ENCODE measurements around the gene OXSR1.
A peak's percentile ranks its signal among the peaks of the same experiment; 100 is the strongest.

The OXSR1 gene

DNA sequence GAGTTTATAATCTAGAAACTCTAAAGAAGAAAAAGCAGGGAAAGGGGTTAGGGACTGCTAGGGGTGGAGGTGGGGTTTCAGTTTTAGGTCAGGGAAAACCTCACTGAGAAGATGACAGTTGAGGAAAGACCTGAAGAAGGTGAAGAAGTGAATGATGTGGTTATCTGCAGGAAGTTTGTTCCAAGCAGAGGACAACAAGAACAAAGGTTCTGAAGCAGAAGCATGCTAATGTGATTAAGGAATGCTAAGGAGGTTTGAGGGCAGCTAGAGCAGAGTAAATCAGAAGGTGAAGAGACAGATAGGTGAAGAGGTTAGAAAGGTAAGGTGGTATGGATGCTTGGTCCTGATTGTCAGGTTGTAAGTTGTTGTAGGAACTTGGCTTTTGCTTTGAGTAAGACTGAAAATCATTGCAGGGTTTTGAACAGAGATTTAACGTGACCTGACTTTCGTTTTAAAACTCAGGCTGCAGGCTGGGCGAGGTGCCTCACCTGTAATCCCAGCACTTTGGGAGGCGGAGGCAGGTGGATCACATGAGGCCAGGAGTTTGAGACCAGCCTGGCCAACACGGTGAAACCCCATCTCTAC lies 8.6 kb downstream of the OXSR1 start:
- Histone ChIP-seq H2BK12ac (ENCODE audit: low read length) (no peak overlapping the region), H2BK120ac (ENCODE audit: insufficient read depth, low read length, poor library complexity) (no peak overlapping the region), H3K4me3 (ENCODE audit: low read depth, low read length) (no peak overlapping the region), H3K4me1 (ENCODE audit: control insufficient read depth in 1 of 2, insufficient read depth in 2 of 2, low read length in 2 of 2) (no peaks in the 10 kb centered on the region), H3K4ac (ENCODE audit: low read depth, low read length) (no peak overlapping the region), H2BK5ac (ENCODE audit: low read depth, low read length, poor library complexity) (no peak overlapping the region), H3K79me1 (ENCODE audit: low read length) (no peaks in the 10 kb centered on the region), H4K12ac (ENCODE audit: low read depth, low read length) (no peak overlapping the region), H3K27me3 (ENCODE audit: insufficient read depth, low read length) (no peaks in the 10 kb centered on the region), H3K36me3 (ENCODE audit: control insufficient read depth in 1 of 2, insufficient read depth in 2 of 2, low read length in 2 of 2) (peaks cover 0 to under 1% of the 10 kb centered on the region in 2 experiments), H4K91ac (ENCODE audit: low read depth, low read length) (no peak overlapping the region), H3K9ac (ENCODE audit: low read length) (no peak overlapping the region), H2AK5ac (ENCODE audit: low read length) (no peak overlapping the region), H3K9me3 (ENCODE audit: insufficient read depth, low read depth, low read length) (no peaks in the 10 kb centered on the region), H3K14ac (ENCODE audit: low read length) (no peak overlapping the region), H3K27ac (ENCODE audit: low read depth, low read length) (no peak overlapping the region), H3K18ac (ENCODE audit: low read length) (no peak overlapping the region), H2AFZ (ENCODE audit: insufficient read depth, low read length, poor library complexity) (no peak overlapping the region), H3K23ac (ENCODE audit: low read length) (no peak overlapping the region), H3K4me2 (ENCODE audit: low read length) (no peak overlapping the region), H3K79me2 (ENCODE audit: control insufficient read depth, insufficient read depth, low read length, poor library complexity) (peaks cover 11% of the 10 kb centered on the region), H4K8ac (ENCODE audit: low read depth, low read length) (no peak overlapping the region)
- WGBS (ENCODE audit: extremely low coverage, insufficient coverage, insufficient read length), result no CpG with 5 or more reads among the region's 5 CpGs
- no peak for DNase-seq

DNA sequence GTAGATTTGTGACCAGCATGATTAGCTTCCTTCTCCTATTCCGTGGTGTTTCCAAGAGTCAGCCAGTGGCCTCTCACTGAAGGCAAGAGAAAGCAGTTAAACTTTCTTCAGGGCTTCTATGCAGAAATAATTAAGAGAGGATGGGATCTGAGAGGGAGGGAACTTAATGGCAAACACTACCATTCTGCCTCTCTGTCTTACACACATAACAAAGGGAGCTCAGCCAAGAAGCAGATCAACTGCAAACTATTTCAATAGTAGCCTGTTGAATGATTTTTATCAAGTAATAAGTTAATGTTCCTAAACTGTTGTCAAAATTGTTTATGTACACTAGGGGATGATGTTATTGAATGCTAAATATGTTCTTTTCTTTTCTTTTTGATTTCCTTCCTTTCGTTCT lies 11.8 kb downstream of the OXSR1 start:
- Histone ChIP-seq H2BK120ac (ENCODE audit: insufficient read depth, low read length, poor library complexity) (no peak overlapping the region), H3K18ac (ENCODE audit: low read length) (no peak overlapping the region), H4K8ac (ENCODE audit: low read depth, low read length) (no peak overlapping the region), H2AFZ (ENCODE audit: insufficient read depth, low read length, poor library complexity) (no peak overlapping the region), H4K12ac (ENCODE audit: low read depth, low read length) (no peak overlapping the region), H3K9me3 (ENCODE audit: insufficient read depth, low read depth, low read length) (no peaks in the 10 kb centered on the region), H3K79me1 (ENCODE audit: low read length) (no peaks in the 10 kb centered on the region), H3K14ac (ENCODE audit: low read length) (no peak overlapping the region), H2BK5ac (ENCODE audit: low read depth, low read length, poor library complexity) (no peak overlapping the region), H2BK12ac (ENCODE audit: low read length) (no peak overlapping the region), H3K23ac (ENCODE audit: low read length) (no peak overlapping the region), H3K4me3 (ENCODE audit: low read depth, low read length) (no peak overlapping the region), H3K27me3 (ENCODE audit: insufficient read depth, low read length) (no peaks in the 10 kb centered on the region), H4K91ac (ENCODE audit: low read depth, low read length) (no peak overlapping the region), H3K79me2 (ENCODE audit: control insufficient read depth, insufficient read depth, low read length, poor library complexity) (peaks cover 2% of the 10 kb centered on the region), H3K4ac (ENCODE audit: low read depth, low read length) (peak overlapping the region; percentile 92), H2AK5ac (ENCODE audit: low read length) (no peak overlapping the region), H3K36me3 (ENCODE audit: control insufficient read depth in 1 of 2, insufficient read depth in 2 of 2, low read length in 2 of 2) (peaks cover 2 to 4% of the 10 kb centered on the region in 2 experiments), H3K9ac (ENCODE audit: low read length) (no peak overlapping the region), H3K4me1 (ENCODE audit: control insufficient read depth in 1 of 2, insufficient read depth in 2 of 2, low read length in 2 of 2) (no peaks in the 10 kb centered on the region), H3K4me2 (ENCODE audit: low read length) (no peak overlapping the region), H3K27ac (ENCODE audit: low read depth, low read length) (no peak overlapping the region)
- WGBS (ENCODE audit: extremely low coverage, insufficient coverage, insufficient read length), result no CpG with 5 or more reads among the region's 2 CpGs
- DNase-seq, result no peak

DNA sequence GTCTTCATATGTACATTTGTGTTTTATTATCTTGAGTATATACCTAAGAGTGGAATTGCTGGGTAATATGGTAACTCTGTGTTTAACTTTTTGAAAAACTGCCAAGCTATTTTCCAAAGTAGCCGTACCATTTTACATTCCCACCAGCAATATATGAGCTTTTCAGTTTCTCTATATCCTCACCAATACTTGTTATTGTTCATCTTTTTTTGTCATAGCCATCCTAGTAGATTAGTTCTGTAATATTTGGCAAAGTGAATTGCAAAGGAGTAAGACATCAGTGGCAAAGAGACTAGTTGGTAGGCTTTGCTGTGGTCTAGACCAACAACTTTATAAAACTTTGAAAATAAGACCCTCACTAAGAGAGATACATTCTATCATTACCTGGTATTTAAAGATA lies 21.4 kb downstream of the OXSR1 start:
- no peak overlapping the region for H3K14ac ChIP-seq (ENCODE audit: low read length)
- no peak overlapping the region for H2AFZ ChIP-seq (ENCODE audit: insufficient read depth, low read length, poor library complexity)
- no peaks in the 10 kb centered on the region for H3K79me1 ChIP-seq (ENCODE audit: low read length)
- WGBS (ENCODE audit: extremely low coverage, insufficient coverage, insufficient read length), result no CpG with 5 or more reads among the region's 1 CpG
- no peak overlapping the region for H3K9ac ChIP-seq (ENCODE audit: low read length)
- no peak overlapping the region for H2BK12ac ChIP-seq (ENCODE audit: low read length)
- H3K36me3 ChIP-seq (ENCODE audit: control insufficient read depth in 1 of 2, insufficient read depth in 2 of 2, low read length in 2 of 2), result peaks cover 7 to 9% of the 10 kb centered on the region in 2 experiments
- H2AK5ac ChIP-seq (ENCODE audit: low read length), result no peak overlapping the region
- no peak overlapping the region for H2BK5ac ChIP-seq (ENCODE audit: low read depth, low read length, poor library complexity)
- H3K23ac ChIP-seq (ENCODE audit: low read length), result no peak overlapping the region
- no peaks in the 10 kb centered on the region for H3K9me3 ChIP-seq (ENCODE audit: insufficient read depth, low read depth, low read length)
- no peak overlapping the region for H3K4ac ChIP-seq (ENCODE audit: low read depth, low read length)
- H3K4me1 ChIP-seq (ENCODE audit: control insufficient read depth in 1 of 2, insufficient read depth in 2 of 2, low read length in 2 of 2), result no peaks in the 10 kb centered on the region
- no peak overlapping the region for H3K4me3 ChIP-seq (ENCODE audit: low read depth, low read length)
- H3K4me2 ChIP-seq (ENCODE audit: low read length), result no peak overlapping the region
- H4K91ac ChIP-seq (ENCODE audit: low read depth, low read length), result no peak overlapping the region
- no peak for DNase-seq
- H4K12ac ChIP-seq (ENCODE audit: low read depth, low read length), result no peak overlapping the region
- no peak overlapping the region for H3K18ac ChIP-seq (ENCODE audit: low read length)
- H4K8ac ChIP-seq (ENCODE audit: low read depth, low read length), result no peak overlapping the region
- H2BK120ac ChIP-seq (ENCODE audit: insufficient read depth, low read length, poor library complexity), result no peak overlapping the region
- no peak overlapping the region for H3K27ac ChIP-seq (ENCODE audit: low read depth, low read length)
- no peaks in the 10 kb centered on the region for H3K79me2 ChIP-seq (ENCODE audit: control insufficient read depth, insufficient read depth, low read length, poor library complexity)
- H3K27me3 ChIP-seq (ENCODE audit: insufficient read depth, low read length), result no peaks in the 10 kb centered on the region

DNA sequence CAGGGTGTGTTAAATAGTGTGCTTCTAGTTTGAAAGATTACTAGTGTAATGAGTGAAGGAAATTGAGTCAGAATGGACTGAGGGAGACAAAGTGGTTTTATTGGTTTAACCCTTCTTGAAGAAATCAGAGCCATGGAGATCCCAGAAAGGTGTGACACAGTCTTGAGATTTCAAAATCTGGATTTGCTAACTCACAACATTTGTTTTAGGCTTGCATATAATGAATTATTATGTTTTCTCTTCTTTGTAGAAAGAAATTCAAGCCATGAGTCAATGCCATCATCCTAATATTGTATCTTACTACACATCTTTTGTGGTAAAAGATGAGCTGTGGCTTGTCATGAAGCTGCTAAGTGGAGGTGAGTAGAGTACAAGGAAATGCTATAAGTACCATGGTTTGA lies 25.1 kb downstream of the OXSR1 start:
- Histone ChIP-seq H3K36me3 (ENCODE audit: control insufficient read depth in 1 of 2, insufficient read depth in 2 of 2, low read length in 2 of 2) (peaks cover 4% of the 10 kb centered on the region in 2 experiments), H2BK12ac (ENCODE audit: low read length) (no peak overlapping the region), H3K4ac (ENCODE audit: low read depth, low read length) (no peak overlapping the region), H4K8ac (ENCODE audit: low read depth, low read length) (no peak overlapping the region), H3K9ac (ENCODE audit: low read length) (no peak overlapping the region), H3K79me1 (ENCODE audit: low read length) (no peaks in the 10 kb centered on the region), H3K14ac (ENCODE audit: low read length) (no peak overlapping the region), H2AFZ (ENCODE audit: insufficient read depth, low read length, poor library complexity) (no peak overlapping the region), H3K23ac (ENCODE audit: low read length) (no peak overlapping the region), H2AK5ac (ENCODE audit: low read length) (no peak overlapping the region), H3K27me3 (ENCODE audit: insufficient read depth, low read length) (no peaks in the 10 kb centered on the region), H3K4me2 (ENCODE audit: low read length) (no peak overlapping the region), H3K18ac (ENCODE audit: low read length) (no peak overlapping the region), H3K27ac (ENCODE audit: low read depth, low read length) (no peak overlapping the region), H3K79me2 (ENCODE audit: control insufficient read depth, insufficient read depth, low read length, poor library complexity) (no peaks in the 10 kb centered on the region), H3K9me3 (ENCODE audit: insufficient read depth, low read depth, low read length) (no peaks in the 10 kb centered on the region), H2BK5ac (ENCODE audit: low read depth, low read length, poor library complexity) (no peak overlapping the region), H3K4me3 (ENCODE audit: low read depth, low read length) (no peak overlapping the region), H4K12ac (ENCODE audit: low read depth, low read length) (no peak overlapping the region), H4K91ac (ENCODE audit: low read depth, low read length) (no peak overlapping the region), H3K4me1 (ENCODE audit: control insufficient read depth in 1 of 2, insufficient read depth in 2 of 2, low read length in 2 of 2) (no peaks in the 10 kb centered on the region), H2BK120ac (ENCODE audit: insufficient read depth, low read length, poor library complexity) (no peak overlapping the region)
- no peak for DNase-seq

Data from trophoblast cell (in vitro differentiated cells and primary cell).